Measurements from ENCODE around the gene IL36RN.

Gene IL36RN

GRCh38 chr2:113075600-113075999, 16.6 kb downstream of the IL36RN start:
- CTCF ChIA-PET: no interaction called here
- no peak for TF ChIP-seq CTCF (conservative IDR thresholded peaks at IDR 0.05; ENCODE audit: low read depth)
- DNase-seq (ENCODE audit: low spot score): no peak
- H3K27ac ChIP-seq: no peak overlapping the region
- POLR2A ChIA-PET (ENCODE audit: low non-redundant PET): no interaction called here

- DNase-seq (ENCODE audit: low spot score): no peak
- POLR2A ChIA-PET (ENCODE audit: low non-redundant PET): no interaction called here
- H3K27ac ChIP-seq: peak overlapping the region; percentile 98
- CTCF ChIA-PET: interaction anchor here (0.6 kb wide), 1 partner anchor 517 kb away, joined by 3 read pairs; no protein-coding TSS in a partner anchor
- TF ChIP-seq CTCF (conservative IDR thresholded peaks at IDR 0.05; ENCODE audit: low read depth): no peak
Measured at GRCh38 chr2:113076954-113077669, 18.1 kb downstream of the IL36RN start.

- H3K27ac ChIP-seq: peak overlapping the region; percentile 98
- no peak for TF ChIP-seq CTCF (conservative IDR thresholded peaks at IDR 0.05; ENCODE audit: low read depth)
- peak; percentile 81 for DNase-seq (ENCODE audit: low spot score)
- ChIA-PET CTCF (interaction anchor here (0.6 kb wide), 3 partner anchors 85 to 267 kb away, joined by 3 read pairs; no protein-coding TSS in a partner anchor), POLR2A (ENCODE audit: low non-redundant PET) (no interaction called here)
Measured at GRCh38 chr2:113077921-113078320, 18.9 kb downstream of the IL36RN start.

GRCh38 chr2:113078350-113078839, 19.4 kb downstream of the IL36RN start:
- ChIA-PET CTCF (interaction anchor here (0.6 to 2.5 kb wide), 5 partner anchors 15 to 1439 kb away, joined by 3 to 6 read pairs (median 3); no protein-coding TSS in a partner anchor), POLR2A (ENCODE audit: low non-redundant PET) (no interaction called here)
- DNase-seq (ENCODE audit: low spot score): peak; percentile 91
- TF ChIP-seq CTCF (conservative IDR thresholded peaks at IDR 0.05; ENCODE audit: low read depth): no peak
- peak overlapping the region; percentile 98 for H3K27ac ChIP-seq

- TF ChIP-seq CTCF (conservative IDR thresholded peaks at IDR 0.05; ENCODE audit: low read depth): no peak
- POLR2A ChIA-PET (ENCODE audit: low non-redundant PET): no interaction called here
- CTCF ChIA-PET: interaction anchor here (0.6 to 2.5 kb wide), 4 partner anchors 14 to 1438 kb away, joined by 3 to 20 read pairs (median 6); partner anchors contain the start of gene IL36RN
- H3K27ac ChIP-seq: peak overlapping the region; percentile 81
- peak; percentile 48 for DNase-seq (ENCODE audit: low spot score)
Measured at GRCh38 chr2:113079131-113079530, 20.1 kb downstream of the IL36RN start.

- TF ChIP-seq CTCF (conservative IDR thresholded peaks at IDR 0.05; ENCODE audit: low read depth): peak; percentile 81
- CTCF ChIA-PET: interaction anchor here (0.5 to 2.5 kb wide), 13 partner anchors 9 to 176 kb away, joined by 3 to 20 read pairs (median 3); partner anchors contain the start of gene IL36RN
- peak overlapping the region; percentile 81; the same call in 1 of the 2 replicates for H3K27ac ChIP-seq
- no peak for DNase-seq (ENCODE audit: low spot score)
- POLR2A ChIA-PET (ENCODE audit: low non-redundant PET): no interaction called here
Measured at GRCh38 chr2:113080134-113080533, 21.1 kb downstream of the IL36RN start.

Data from RWPE1 (cell line).